Lower lobe of right lung (tissue), 2 donors: Measurements from ENCODE around the gene ZSCAN5C. TPM values are rescaled to one million over a fixed set of nuclear protein-coding genes. Genes with fewer than 3 reads are reported as not detected.
"Not testable (repeated sequence)": the region's sequence is repeated elsewhere in the genome, so short reads cannot be mapped to it uniquely, and the experiment has no call there.

ENCODE experiments used
- ATAC-seq, 2 donors: fragments of 200-7000 bp; cut with Tn5 transposase; one replicate each; pipeline ENCODE4 v1.9.1; 2020 to 2022; ENCODE audit warnings: mild to moderate bottlenecking in 2 of 2, moderate library complexity in 2 of 2
- DNase-seq: peaks from one replicate; pipeline ENCODE4 v3.0.0-alpha.2; 2020
- H3K27ac ChIP-seq: fragments of 200-600 bp; one replicate; pipeline ENCODE4 v1.8.0; 2022
- H3K27me3 ChIP-seq: fragments of 200-600 bp; one replicate; pipeline ENCODE4 v1.8.0; 2022; ENCODE audit warnings: low read depth
- H3K36me3 ChIP-seq: fragments of 200-600 bp; one replicate; pipeline ENCODE4 v1.8.0; 2022; ENCODE audit warnings: mild to moderate bottlenecking
- H3K4me1 ChIP-seq: fragments of 200-600 bp; one replicate; pipeline ENCODE4 v1.8.0; 2022
- H3K4me3 ChIP-seq: fragments of 200-600 bp; one replicate; pipeline ENCODE4 v1.8.0; 2022; ENCODE audit warnings: mild to moderate bottlenecking
- H3K9me3 ChIP-seq: fragments of 200-600 bp; one replicate; pipeline ENCODE4 v1.8.0; 2022
- CTCF ChIP-seq: fragments of 200-600 bp; IDR thresholded peaks from one replicate; pipeline ENCODE4 v1.8.0; 2022; ENCODE audit warnings: antibody characterized with exemption, mild to moderate bottlenecking
- intact Hi-C: fragments of 100-400 bp; cut with DNase I; formaldehyde crosslinking; loops from one replicate; pipeline ENCODE4 v1.11.0; 2022
- total RNA-seq: library from RNA; stranded (reverse); fragmentation: NEBNext Ultra II Directional; extraction: Animal tissue kit (Norgen Biotek cat#: 25700); gene quantifications from one replicate; pipeline ENCODE4 v1.2.1, GENCODE V29; 2021
- donor health status: DM: no; HTN: yes; CAD: no; lungs with severe emphysema.

The ZSCAN5C gene
- total RNA-seq, 1 donor from 2014 or later = not detected

GRCh38 chr19:56223481-56223880, 21.4 kb downstream of the ZSCAN5C start:
- no peaks in the 10 kb centered on the region for H3K27me3 ChIP-seq
- H3K27ac ChIP-seq = no peak overlapping the region
- H3K4me3 ChIP-seq = no peak overlapping the region
- DNase-seq (no peak), ATAC-seq (no peak)
- no peaks in the 10 kb centered on the region for H3K9me3 ChIP-seq
- peaks cover 15% of the 10 kb centered on the region for H3K36me3 ChIP-seq
- intact Hi-C loops = no loop called here
- no peak for TF ChIP-seq CTCF
- H3K4me1 ChIP-seq = no peaks in the 10 kb centered on the region

GRCh38 chr19:56245121-56245740, 43.2 kb downstream of the ZSCAN5C start:
- H3K27me3 ChIP-seq = no peaks in the 10 kb centered on the region
- no peak for TF ChIP-seq CTCF
- DNase-seq (no peak), ATAC-seq (no peak)
- no peaks in the 10 kb centered on the region for H3K4me1 ChIP-seq
- H3K27ac ChIP-seq = no peak overlapping the region
- no peaks in the 10 kb centered on the region for H3K36me3 ChIP-seq
- intact Hi-C loops = no loop called here
- no peaks in the 10 kb centered on the region for H3K9me3 ChIP-seq
- H3K4me3 ChIP-seq = no peak overlapping the region

- H3K4me3 ChIP-seq, H3K9me3 ChIP-seq, H3K27ac ChIP-seq, intact Hi-C loops, H3K36me3 ChIP-seq, H3K4me1 ChIP-seq, ATAC-seq, DNase-seq, H3K27me3 ChIP-seq: not testable (repeated sequence)
Observed at GRCh38 chr19:56245764-56246163, 43.7 kb downstream of the ZSCAN5C start.

GRCh38 chr19:56248736-56249338, 46.8 kb downstream of the ZSCAN5C start:
- ATAC-seq, intact Hi-C loops: not testable (repeated sequence)

GRCh38 chr19:56252699-56253422, 50.8 kb downstream of the ZSCAN5C start:
- H3K27me3 ChIP-seq = no peaks in the 10 kb centered on the region
- H3K27ac ChIP-seq = no peak overlapping the region
- ATAC-seq (peak; percentile 94 to 95), DNase-seq (peak; percentile 91)
- H3K4me3 ChIP-seq = no peak overlapping the region
- no peaks in the 10 kb centered on the region for H3K9me3 ChIP-seq
- TF ChIP-seq CTCF = peak; percentile 82
- no peaks in the 10 kb centered on the region for H3K36me3 ChIP-seq
- intact Hi-C loops = loop anchor here (10.0 kb wide), 1 partner anchor 82 kb away; no protein-coding TSS in a partner anchor
- H3K4me1 ChIP-seq = no peaks in the 10 kb centered on the region

More at GRCh38 chr19:56248736-56249338, 46.8 kb downstream of the ZSCAN5C start:
- not testable (repeated sequence) for H3K36me3 ChIP-seq, H3K4me1 ChIP-seq, H3K27ac ChIP-seq, H3K27me3 ChIP-seq, H3K4me3 ChIP-seq, DNase-seq, H3K9me3 ChIP-seq

GRCh38 chr19:56253737-56254136, 51.7 kb downstream of the ZSCAN5C start:
- H3K27ac ChIP-seq = no peak overlapping the region
- TF ChIP-seq CTCF = peak; percentile 37
- DNase-seq (no peak), ATAC-seq (peak; percentile 54 to 59)
- no peaks in the 10 kb centered on the region for H3K36me3 ChIP-seq
- intact Hi-C loops = loop anchor here (10.0 kb wide), 1 partner anchor 81 kb away; no protein-coding TSS in a partner anchor
- H3K4me3 ChIP-seq = no peak overlapping the region
- no peaks in the 10 kb centered on the region for H3K9me3 ChIP-seq
- no peaks in the 10 kb centered on the region for H3K27me3 ChIP-seq
- H3K4me1 ChIP-seq = no peaks in the 10 kb centered on the region
